Esophagus muscularis mucosa (tissue), 3 donors: Measurements from ENCODE around the gene SAT1.

Experiments
- POLR2A ChIP-seq: fragments of 450-650 bp; IDR thresholded peaks from one replicate; pipeline ENCODE4 v1.6.1; 2017; ENCODE audit warnings: antibody characterized with exemption, moderate library complexity, mild to moderate bottlenecking, low read depth
- POLR2AphosphoS5 ChIP-seq, 2 donors: sonication (generic); formaldehyde crosslinking; IDR thresholded peaks; one replicate each; pipeline ENCODE4 v1.6.1; 2017; ENCODE audit warnings: antibody characterized with exemption in 2 of 2
- TF ChIP-seq, protein P1 (sequence below), 3 experiments: fragments of 200-600 bp in 2 of 3; fragments of 450-650 bp in 1 of 3; sonication (generic) in 2 of 3; IDR thresholded peaks; one replicate each; pipeline ENCODE4 v1.5.1; 2017 to 2019; ENCODE audit warnings: antibody characterized with exemption in 3 of 3, mild to moderate bottlenecking in 2 of 3, moderate library complexity in 1 of 3

DNA sequence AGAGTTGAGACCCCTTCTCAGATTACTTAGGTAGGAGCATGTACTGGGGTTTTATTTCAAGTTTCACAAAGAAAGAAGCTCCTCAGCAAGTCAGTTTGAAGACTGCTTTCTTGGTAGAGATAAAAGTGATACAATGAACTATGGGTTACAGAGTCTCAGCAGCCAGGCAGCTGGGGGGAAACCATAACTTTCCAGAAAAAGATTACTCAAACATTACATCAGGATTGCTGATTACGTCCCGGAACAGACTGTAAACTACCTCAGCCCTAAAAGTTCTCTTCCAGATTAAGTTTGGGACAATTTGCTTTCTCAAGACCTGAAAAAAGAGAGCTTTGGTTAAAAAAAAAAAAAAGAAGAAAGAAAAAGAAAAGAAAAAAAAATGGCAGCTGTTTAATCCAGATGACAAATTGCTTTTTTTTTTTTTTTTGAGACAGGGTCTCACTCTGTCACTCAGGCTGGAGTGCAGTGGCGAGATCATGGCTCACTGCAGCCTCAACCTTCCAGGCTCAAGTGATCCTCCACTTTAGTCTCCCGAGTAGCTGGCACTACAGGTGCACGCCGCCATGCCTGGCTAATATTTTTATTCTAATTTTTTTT is 16.6 kb downstream of the SAT1 start:
- TF ChIP-seq, protein P1, sequence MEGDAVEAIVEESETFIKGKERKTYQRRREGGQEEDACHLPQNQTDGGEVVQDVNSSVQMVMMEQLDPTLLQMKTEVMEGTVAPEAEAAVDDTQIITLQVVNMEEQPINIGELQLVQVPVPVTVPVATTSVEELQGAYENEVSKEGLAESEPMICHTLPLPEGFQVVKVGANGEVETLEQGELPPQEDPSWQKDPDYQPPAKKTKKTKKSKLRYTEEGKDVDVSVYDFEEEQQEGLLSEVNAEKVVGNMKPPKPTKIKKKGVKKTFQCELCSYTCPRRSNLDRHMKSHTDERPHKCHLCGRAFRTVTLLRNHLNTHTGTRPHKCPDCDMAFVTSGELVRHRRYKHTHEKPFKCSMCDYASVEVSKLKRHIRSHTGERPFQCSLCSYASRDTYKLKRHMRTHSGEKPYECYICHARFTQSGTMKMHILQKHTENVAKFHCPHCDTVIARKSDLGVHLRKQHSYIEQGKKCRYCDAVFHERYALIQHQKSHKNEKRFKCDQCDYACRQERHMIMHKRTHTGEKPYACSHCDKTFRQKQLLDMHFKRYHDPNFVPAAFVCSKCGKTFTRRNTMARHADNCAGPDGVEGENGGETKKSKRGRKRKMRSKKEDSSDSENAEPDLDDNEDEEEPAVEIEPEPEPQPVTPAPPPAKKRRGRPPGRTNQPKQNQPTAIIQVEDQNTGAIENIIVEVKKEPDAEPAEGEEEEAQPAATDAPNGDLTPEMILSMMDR (IDR thresholded peaks at IDR 0.05), result no peak
- TF ChIP-seq POLR2A (no peak), POLR2AphosphoS5 (IDR thresholded peaks at IDR 0.05) (no peak)
